PC-3 (cell line): Measurements from ENCODE around the gene TTC7B. TPM values are rescaled to one million over a fixed set of nuclear protein-coding genes. Genes with fewer than 3 reads are reported as not detected.

Experiments used
- ATAC-seq: fragments of 200-7000 bp; cut with Tn5 transposase; 2 replicates; pipeline ENCODE4 v1.9.1; 2020; ENCODE audit warnings: mild to moderate bottlenecking, moderate library complexity
- BruUV-seq: library from RNA; stranded (reverse); fragments of 400-500 nt; replicated peaks from 2 replicates; lab custom pipeline; 2021; lab: Mats Ljungman, UMichigan
- CTCF ChIA-PET: fragments of 300-600 bp; sonication (Branson Sonifier 250); formaldehyde crosslinking; loops from one replicate; lab custom pipeline; 2022; ENCODE audit warnings: antibody characterized with exemption; lab: Charles Lee
- POLR2A ChIA-PET: fragments of 300-600 bp; sonication (Branson Sonifier 250); formaldehyde crosslinking; loops from one replicate; lab custom pipeline; 2022; ENCODE audit warnings: antibody characterized with exemption; ENCODE audit not compliant: unreplicated experiment; lab: Charles Lee
- DNase-seq: peaks from one replicate; pipeline ENCODE4 v3.0.0-alpha.2; 2015
- H2AFZ ChIP-seq: fragments of 300-600 bp; sonication (generic); 2 replicates; pipeline ENCODE4 v1.6.0; 2016; ENCODE audit warnings: antibody characterized with exemption, low read length
- H3F3A ChIP-seq: fragments of 300-600 bp; sonication (generic); one replicate; pipeline ENCODE4 v1.6.0; 2017; ENCODE audit warnings: antibody characterized with exemption, low read length, control low read depth, mild to moderate bottlenecking; ENCODE audit not compliant: unreplicated experiment
- H3K27ac ChIP-seq: fragments of 300-600 bp; sonication (generic); 2 replicates; pipeline ENCODE4 v1.5.1; 2016; ENCODE audit warnings: mild to moderate bottlenecking, low read length
- H3K27me3 ChIP-seq: fragments of 300-600 bp; sonication (generic); 2 replicates; pipeline ENCODE4 v1.6.1; 2016; ENCODE audit warnings: low read length, mixed read lengths
- H3K36me3 ChIP-seq: fragments of 300-600 bp; sonication (generic); 2 replicates; pipeline ENCODE4 v1.6.1; 2016; ENCODE audit warnings: low read depth, mixed run types, low read length, mixed read lengths
- H3K4me1 ChIP-seq: fragments of 300-600 bp; sonication (generic); 2 replicates; pipeline ENCODE4 v1.5.1; 2016; ENCODE audit warnings: low read length; ENCODE audit not compliant: insufficient read depth
- H3K4me2 ChIP-seq: fragments of 300-600 bp; sonication (generic); 2 replicates; pipeline ENCODE4 v1.6.0; 2016; ENCODE audit warnings: low read length
- H3K4me3 ChIP-seq: fragments of 300-600 bp; sonication (generic); 2 replicates; pipeline ENCODE4 v1.5.1; 2016; ENCODE audit warnings: mild to moderate bottlenecking, low read length, mixed read lengths
- H3K79me2 ChIP-seq: fragments of 300-600 bp; sonication (generic); 2 replicates; pipeline ENCODE4 v1.6.1; 2017; ENCODE audit warnings: low read length, mixed read lengths
- H3K9ac ChIP-seq: fragments of 300-600 bp; sonication (generic); 2 replicates; pipeline ENCODE4 v1.6.0; 2016; ENCODE audit warnings: mild to moderate bottlenecking, low read length
- H3K9me2 ChIP-seq: fragments of 300-600 bp; sonication (generic); replicated peaks from 2 replicates; pipeline ENCODE4 v1.6.1; 2016; ENCODE audit warnings: mixed run types, low read length, mixed read lengths
- H3K9me3 ChIP-seq: fragments of 300-600 bp; sonication (generic); 2 replicates; pipeline ENCODE4 v1.6.1; 2016; ENCODE audit warnings: low read length, mixed read lengths
- H4K20me1 ChIP-seq: fragments of 300-600 bp; sonication (generic); 2 replicates; pipeline ENCODE4 v1.6.1; 2016; ENCODE audit warnings: low read length, mixed read lengths
- CTCF ChIP-seq: fragments of 300-600 bp; sonication (generic); conservative IDR thresholded peaks from 2 replicates; pipeline ENCODE4 v1.5.1; 2017; ENCODE audit warnings: antibody characterized with exemption, low read depth, mild to moderate bottlenecking, low read length
- EZH2 ChIP-seq: fragments of 300-600 bp; sonication (generic); IDR thresholded peaks from one replicate; pipeline ENCODE4 v1.6.1; 2017; ENCODE audit warnings: antibody characterized with exemption, mild to moderate bottlenecking, low read length; ENCODE audit not compliant: unreplicated experiment
- EZH2phosphoT487 ChIP-seq: fragments of 300-600 bp; sonication (generic); IDR thresholded peaks from 2 replicates; pipeline ENCODE4 v1.6.1; 2018; ENCODE audit warnings: mild to moderate bottlenecking, antibody characterized with exemption, low read length, borderline replicate concordance
- intact Hi-C: fragments of 100-400 bp; cut with micrococcal nuclease; formaldehyde crosslinking; loops from 2 replicates; pipeline ENCODE4 v1.9.0; 2023
- total RNA-seq: library from RNA; depleted of rRNA; stranded (reverse); fragments of >200 nt; gene quantifications from 2 replicates; pipeline ENCODE4 v1.2.3, GENCODE V29; 2014

The TTC7B gene
- total RNA-seq, 1 experiment from 2014 or later: 45.6 TPM

- no peak for TF ChIP-seq EZH2phosphoT487
- TF ChIP-seq CTCF: no peak
- no peak for TF ChIP-seq EZH2
- Histone ChIP-seq H3K4me1 (no peaks in the 10 kb centered on the region), H3K9me2 (no peaks in the 10 kb centered on the region), H3K9me3 (no peaks in the 10 kb centered on the region), H3K79me2 (no peaks in the 10 kb centered on the region), H3K9ac (no peak overlapping the region), H3K27ac (no peak overlapping the region), H2AFZ (no peak overlapping the region), H3K36me3 (no peaks in the 10 kb centered on the region), H3K4me3 (no peak overlapping the region), H4K20me1 (no peaks in the 10 kb centered on the region), H3F3A (no peaks in the 10 kb centered on the region), H3K27me3 (no peaks in the 10 kb centered on the region; the same call in 1 of the 2 replicates), H3K4me2 (no peak overlapping the region)
- ATAC-seq (no peak), DNase-seq (no peak)
- POLR2A ChIA-PET: no interaction called here
- CTCF ChIA-PET: no interaction called here
- BruUV-seq: no TSS peak
- intact Hi-C loops: loop anchor here (5.0 kb wide), 1 partner anchor 132 kb away; no protein-coding TSS in a partner anchor
Measured at GRCh38 chr14:90499121-90499520, 317.1 kb downstream of the TTC7B start.

- no peaks in the 10 kb centered on the region for H3K9me3 ChIP-seq
- POLR2A ChIA-PET: no interaction called here
- BruUV-seq: no TSS peak
Measured at GRCh38 chr14:90498198-90498597, 318.0 kb downstream of the TTC7B start.

More at GRCh38 chr14:90498198-90498597, 318.0 kb downstream of the TTC7B start:
- Histone ChIP-seq H3K4me2 (no peak overlapping the region), H3K36me3 (no peaks in the 10 kb centered on the region), H3K4me3 (no peak overlapping the region), H2AFZ (no peak overlapping the region), H3F3A (no peaks in the 10 kb centered on the region), H3K27me3 (no peaks in the 10 kb centered on the region; the same call in 1 of the 2 replicates), H3K4me1 (no peaks in the 10 kb centered on the region), H4K20me1 (no peaks in the 10 kb centered on the region), H3K9ac (no peak overlapping the region), H3K9me2 (no peaks in the 10 kb centered on the region), H3K79me2 (no peaks in the 10 kb centered on the region), H3K27ac (no peak overlapping the region)
- CTCF ChIA-PET: interaction anchor here (0.6 kb wide), 1 partner anchor 43 kb away, joined by 3 read pairs; no protein-coding TSS in a partner anchor
- ATAC-seq (no peak), DNase-seq (no peak)
- TF ChIP-seq EZH2phosphoT487 (no peak), EZH2 (no peak), CTCF (no peak)
- intact Hi-C loops: loop anchor here (5.0 kb wide), 1 partner anchor 131 kb away; no protein-coding TSS in a partner anchor
